ENCODE results near the gene DOCK4. TPM values are rescaled to one million over a fixed set of nuclear protein-coding genes. Genes with fewer than 3 reads are reported as not detected.

The DOCK4 gene
- total and polyA plus RNA-seq, 4 donors = 7.2 to 48.9 (median 12.8) TPM

- Histone ChIP-seq H3K27me3 (ENCODE audit: control insufficient read depth in 4 of 4, insufficient read depth in 4 of 4, low read length in 3 of 4) (no peaks in the 10 kb centered on the region), H3K9me3 (ENCODE audit: control insufficient read depth in 4 of 4, low read length in 3 of 4) (no peaks in the 10 kb centered on the region), H3K9ac (ENCODE audit: low read depth in 1 of 2, low read length in 2 of 2) (no peak overlapping the region), H3K36me3 (ENCODE audit: control insufficient read depth in 4 of 4, insufficient read depth in 3 of 4, low read depth in 1 of 4, low read length in 3 of 4) (no peaks in the 10 kb centered on the region), H3K27ac (ENCODE audit: low read depth in 1 of 2, low read length in 2 of 2) (no peak overlapping the region), H3K4me1 (ENCODE audit: control insufficient read depth in 4 of 4, insufficient read depth in 4 of 4, low read length in 3 of 4) (peaks cover 3 to 8% (median 4%) of the 10 kb centered on the region in 4 donors), H3K4me3 (ENCODE audit: low read depth in 1 of 3, low read length in 3 of 3) (no peak overlapping the region)
- WGBS = 96% methylated on average over 2 of the region's 2 CpGs
- no peak for TF ChIP-seq HNF4G (IDR thresholded peaks at IDR 0.05)
- TF ChIP-seq HNF4A (conservative IDR thresholded peaks at IDR 0.05) = no peak
- TF ChIP-seq MAX (IDR thresholded peaks at IDR 0.05) = no peak
- no peak for TF ChIP-seq REST (IDR thresholded peaks at IDR 0.05)
- TF ChIP-seq NR2F2 (IDR thresholded peaks at IDR 0.05) = no peak
- TF ChIP-seq RAD21 (IDR thresholded peaks at IDR 0.05) = no peak
- TF ChIP-seq GABPA (IDR thresholded peaks at IDR 0.05 in 1 of 2, conservative IDR thresholded peaks at IDR 0.05 in 1 of 2) = no peak
- no peak for TF ChIP-seq FOXA2 (IDR thresholded peaks at IDR 0.05)
- no peak for TF ChIP-seq ZBTB33 (IDR thresholded peaks at IDR 0.05)
- no peak for TF ChIP-seq EGR1 (IDR thresholded peaks at IDR 0.05; ENCODE audit: low read depth in 2 of 2)
- TF ChIP-seq SP1 (IDR thresholded peaks at IDR 0.05) = no peak
- TF ChIP-seq FOXA1 (IDR thresholded peaks at IDR 0.05) = no peak
- DNase-seq (ENCODE audit: low spot score) = no peak
These were observed 83.4 kb downstream of the DOCK4 start for GRCh38 chr7:112122798-112123197.

GRCh38 chr7:112122144-112122543, 84.1 kb downstream of the DOCK4 start:
- TF ChIP-seq FOXA1 (IDR thresholded peaks at IDR 0.05) (no peak), ZBTB33 (IDR thresholded peaks at IDR 0.05) (no peak), SP1 (IDR thresholded peaks at IDR 0.05) (no peak), FOXA2 (IDR thresholded peaks at IDR 0.05) (no peak), RAD21 (IDR thresholded peaks at IDR 0.05) (no peak), MAX (IDR thresholded peaks at IDR 0.05) (no peak), EGR1 (IDR thresholded peaks at IDR 0.05; ENCODE audit: low read depth in 2 of 2) (no peak), YY1 (IDR thresholded peaks at IDR 0.05) (no peak), JUND (IDR thresholded peaks at IDR 0.05) (no peak), RXRA (IDR thresholded peaks at IDR 0.05) (no peak)
- Histone ChIP-seq H3K27ac (ENCODE audit: low read depth in 1 of 2, low read length in 2 of 2) (no peak overlapping the region), H3K9ac (ENCODE audit: low read depth in 1 of 2, low read length in 2 of 2) (no peak overlapping the region), H3K9me3 (ENCODE audit: control insufficient read depth in 4 of 4, low read length in 3 of 4) (no peaks in the 10 kb centered on the region), H3K4me1 (ENCODE audit: control insufficient read depth in 4 of 4, insufficient read depth in 4 of 4, low read length in 3 of 4) (peaks cover 0 to 8% (median 4%) of the 10 kb centered on the region in 4 donors), H3K4me3 (ENCODE audit: low read depth in 1 of 3, low read length in 3 of 3) (no peak overlapping the region), H3K27me3 (ENCODE audit: control insufficient read depth in 4 of 4, insufficient read depth in 4 of 4, low read length in 3 of 4) (no peaks in the 10 kb centered on the region), H3K36me3 (ENCODE audit: control insufficient read depth in 4 of 4, insufficient read depth in 3 of 4, low read depth in 1 of 4, low read length in 3 of 4) (no peaks in the 10 kb centered on the region)
- no peak for DNase-seq (ENCODE audit: low spot score)

Measured in liver (tissue), 9 donors.